Progenitor cell of endocrine pancreas (in vitro differentiated cells): ENCODE data around the gene APCDD1. TPM values are rescaled to one million over a fixed set of nuclear protein-coding genes. Genes with fewer than 3 reads are reported as not detected.
A peak's percentile ranks its signal among the peaks of the same experiment; 100 is the strongest.

Experiments used
- DNase-seq: peaks from one replicate; pipeline ENCODE4 v3.0.0; 2021; ENCODE audit warnings: low spot score; ENCODE audit not compliant: unreplicated experiment
- H3K27ac Mint-ChIP-seq: 2 replicates; pipeline ENCODE4 v1.8.0; 2021; ENCODE audit warnings: mild to moderate bottlenecking, moderate library complexity, mixed read lengths
- H3K27me3 Mint-ChIP-seq: 2 replicates; pipeline ENCODE4 v1.8.0; 2021; ENCODE audit warnings: mixed read lengths
- H3K36me3 Mint-ChIP-seq: 2 replicates; pipeline ENCODE4 v1.8.0; 2022; ENCODE audit warnings: mixed read lengths; ENCODE audit not compliant: insufficient read depth
- H3K4me1 Mint-ChIP-seq: 2 replicates; pipeline ENCODE4 v1.8.0; 2021; ENCODE audit warnings: low read depth, mixed read lengths
- H3K4me3 Mint-ChIP-seq: 2 replicates; pipeline ENCODE4 v1.8.0; 2021; ENCODE audit warnings: low read depth, mild to moderate bottlenecking, moderate library complexity, mixed read lengths
- H3K9me3 Mint-ChIP-seq: 2 replicates; pipeline ENCODE4 v1.8.0; 2021; ENCODE audit warnings: low read depth, mixed read lengths
- CTCF ChIP-seq: fragments of 200-600 bp; sonication (generic); IDR thresholded peaks from one replicate; pipeline ENCODE4 v1.5.0; 2021; ENCODE audit warnings: antibody characterized with exemption, mild to moderate bottlenecking; ENCODE audit not compliant: unreplicated experiment
- total RNA-seq: library from RNA; stranded (reverse); gene quantifications from 2 replicates; pipeline ENCODE4 v1.2.1, GENCODE V29; 2021

The APCDD1 gene
- total RNA-seq, 1 donor from 2014 or later: 9.7 TPM

- H3K9me3 Mint-ChIP-seq: peaks cover 3% of the 10 kb centered on the region
- no peak for TF ChIP-seq CTCF
- DNase-seq: no peak
- no peaks in the 10 kb centered on the region for H3K36me3 Mint-ChIP-seq
- no peak overlapping the region for H3K4me3 Mint-ChIP-seq
- peaks cover 21% of the 10 kb centered on the region for H3K27me3 Mint-ChIP-seq
- H3K4me1 Mint-ChIP-seq: peaks cover 5% of the 10 kb centered on the region
- no peak overlapping the region for H3K27ac Mint-ChIP-seq
These were observed 60.2 kb downstream of the APCDD1 start for GRCh38 chr18:10514601-10515000.

GRCh38 chr18:10515456-10515855, 61.0 kb downstream of the APCDD1 start:
- Mint-ChIP-seq H3K4me1 (peaks cover 5% of the 10 kb centered on the region), H3K9me3 (peaks cover 3% of the 10 kb centered on the region), H3K27ac (no peak overlapping the region), H3K4me3 (no peak overlapping the region), H3K27me3 (peaks cover 21% of the 10 kb centered on the region), H3K36me3 (no peaks in the 10 kb centered on the region)
- DNase-seq: no peak
- no peak for TF ChIP-seq CTCF

- Mint-ChIP-seq H3K4me1 (peaks cover 5% of the 10 kb centered on the region), H3K36me3 (no peaks in the 10 kb centered on the region), H3K9me3 (peaks cover 3% of the 10 kb centered on the region), H3K4me3 (no peak overlapping the region), H3K27ac (no peak overlapping the region), H3K27me3 (peaks cover 21% of the 10 kb centered on the region)
- no peak for TF ChIP-seq CTCF
- no peak for DNase-seq
These were observed 61.6 kb downstream of the APCDD1 start for GRCh38 chr18:10516078-10516477.

- H3K27me3 Mint-ChIP-seq: peaks cover 27% of the 10 kb centered on the region
- peak; percentile 37 for TF ChIP-seq CTCF
- no peak overlapping the region for H3K4me3 Mint-ChIP-seq
- peaks cover 5% of the 10 kb centered on the region for H3K4me1 Mint-ChIP-seq
- H3K27ac Mint-ChIP-seq: no peak overlapping the region
- DNase-seq: no peak
- H3K9me3 Mint-ChIP-seq: peaks cover 3% of the 10 kb centered on the region
- H3K36me3 Mint-ChIP-seq: no peaks in the 10 kb centered on the region
These were observed 64.3 kb downstream of the APCDD1 start for GRCh38 chr18:10518595-10519255.

- Mint-ChIP-seq H3K27ac (no peak overlapping the region), H3K4me1 (peaks cover 5% of the 10 kb centered on the region), H3K36me3 (no peaks in the 10 kb centered on the region), H3K9me3 (peaks cover 3% of the 10 kb centered on the region), H3K27me3 (peaks cover 27% of the 10 kb centered on the region), H3K4me3 (no peak overlapping the region)
- TF ChIP-seq CTCF: no peak
- DNase-seq: no peak
These were observed 64.9 kb downstream of the APCDD1 start for GRCh38 chr18:10519366-10519765.
